SKM-1 (cell line): ENCODE measurements around the gene KLK15.
"Not testable (repeated sequence)": the region's sequence is repeated elsewhere in the genome, so short reads cannot be mapped to it uniquely, and the experiment has no call there.

Experiments used
- DNase-seq: peaks from one replicate; lab custom pipeline; 2025; ENCODE audit not compliant: unreplicated experiment; lab: John Stamatoyannopoulos, UW

The KLK15 gene

GRCh38 chr19:50821248-50821612 is 12.1 kb downstream of the KLK15 start:
- DNase-seq = no peak

GRCh38 chr19:50820549-50821247 is 12.7 kb downstream of the KLK15 start:
- peak; percentile 5 for DNase-seq

GRCh38 chr19:50820086-50820485 is 13.3 kb downstream of the KLK15 start:
- no peak for DNase-seq

- no peak for DNase-seq
Measured at GRCh38 chr19:50819636-50820035, 13.7 kb downstream of the KLK15 start.

- no peak for DNase-seq
Measured at GRCh38 chr19:50818859-50819472, 14.4 kb downstream of the KLK15 start.

- no peak for DNase-seq
Measured at GRCh38 chr19:50817941-50818858, 15.2 kb downstream of the KLK15 start.

- no peak for DNase-seq
Measured at GRCh38 chr19:50815439-50815838, 17.9 kb downstream of the KLK15 start.

GRCh38 chr19:50814883-50815282 is 18.5 kb downstream of the KLK15 start:
- DNase-seq = no peak

- DNase-seq = no peak
Measured at GRCh38 chr19:50812474-50812873, 20.9 kb downstream of the KLK15 start.

- not testable (repeated sequence) for DNase-seq
Measured at GRCh38 chr19:50811622-50812238, 21.6 kb downstream of the KLK15 start.

- DNase-seq = no peak
Measured at GRCh38 chr19:50808856-50809255, 24.5 kb downstream of the KLK15 start.

- DNase-seq = peak; percentile 54
Measured at GRCh38 chr19:50804420-50805272, 28.7 kb downstream of the KLK15 start.

GRCh38 chr19:50803633-50804419 is 29.5 kb downstream of the KLK15 start:
- no peak for DNase-seq

- no peak for DNase-seq
Measured at GRCh38 chr19:50801107-50801506, 32.3 kb downstream of the KLK15 start.

GRCh38 chr19:50799547-50799851 is 33.9 kb downstream of the KLK15 start:
- no peak for DNase-seq

- DNase-seq = no peak
Measured at GRCh38 chr19:50798659-50799546, 34.5 kb downstream of the KLK15 start.

- no peak for DNase-seq
Measured at GRCh38 chr19:50797781-50798658, 35.4 kb downstream of the KLK15 start.

- no peak for DNase-seq
Measured at GRCh38 chr19:50797429-50797780, 36.0 kb downstream of the KLK15 start.
